HepG2 (cell line): ENCODE measurements around the gene SLC17A9. TPM values are rescaled to one million over a fixed set of nuclear protein-coding genes. Genes with fewer than 3 reads are reported as not detected.
A peak's percentile ranks its signal among the peaks of the same experiment; 100 is the strongest.

ENCODE experiments used
- ARNT ChIP-seq: fragments of 450-650 bp; IDR thresholded peaks from 2 replicates; pipeline ENCODE4 v1.6.1; 2017
- CEBPG ChIP-seq: IDR thresholded peaks from 2 replicates; pipeline ENCODE4 v1.6.1; 2016
- CREB1 ChIP-seq, 2 experiments: fragments of 450-650 bp in 1 of 2; IDR thresholded peaks; 2 replicates each; pipeline ENCODE4 v1.6.1; 2016 to 2017; ENCODE audit warnings: control low read depth in 1 of 2, mild to moderate bottlenecking in 1 of 2, missing compliant biosample characterization in 1 of 2, missing genetic modification characterization in 1 of 2
- ERF ChIP-seq: IDR thresholded peaks from 2 replicates; pipeline ENCODE4 v1.6.1; 2018; ENCODE audit warnings: missing biosample characterization, missing genetic modification reagents
- FOSL1 ChIP-seq: sonication (generic); formaldehyde crosslinking; IDR thresholded peaks from 2 replicates; pipeline ENCODE4 v1.9.0; 2021; ENCODE audit warnings: missing genetic modification reagents, borderline replicate concordance
- FOXO4 ChIP-seq: sonication (generic); formaldehyde crosslinking; conservative IDR thresholded peaks from 2 replicates; pipeline ENCODE4 v1.8.1; 2023; ENCODE audit warnings: missing genetic modification reagents
- HNF4A ChIP-seq: sonication (generic); formaldehyde crosslinking; IDR thresholded peaks from 2 replicates; pipeline ENCODE4 v1.4.0; 2020; ENCODE audit warnings: missing genetic modification reagents
- KDM2A ChIP-seq: sonication (generic); formaldehyde crosslinking; IDR thresholded peaks from 2 replicates; pipeline ENCODE4 v1.4.0; 2020; ENCODE audit warnings: low read depth, missing genetic modification reagents, borderline replicate concordance
- MXD4 ChIP-seq: IDR thresholded peaks from 2 replicates; pipeline ENCODE4 v1.6.1; 2016; ENCODE audit warnings: mild to moderate bottlenecking, missing biosample characterization, missing genetic modification reagents
- MYPOP ChIP-seq: sonication (generic); formaldehyde crosslinking; IDR thresholded peaks from 2 replicates; pipeline ENCODE4 v1.8.1; 2023; ENCODE audit warnings: mild to moderate bottlenecking, moderate library complexity, missing genetic modification reagents
- PAXIP1 ChIP-seq: sonication (generic); formaldehyde crosslinking; conservative IDR thresholded peaks from 2 replicates; pipeline ENCODE4 v1.4.0; 2020; ENCODE audit warnings: mild to moderate bottlenecking, missing genetic modification reagents, moderate library complexity
- POLR2A ChIP-seq, 2 experiments: IDR thresholded peaks; 2 replicates each; pipeline ENCODE4 v1.6.1; 2011; ENCODE audit warnings: low read depth in 2 of 2, low read length in 2 of 2, mild to moderate bottlenecking in 1 of 2, moderate library complexity in 1 of 2; ENCODE audit not compliant: insufficient read depth in 1 of 2
- POLR2AphosphoS5 ChIP-seq: IDR thresholded peaks from 2 replicates; pipeline ENCODE4 v1.6.1; 2012; ENCODE audit warnings: low read depth, low read length
- SOX6 ChIP-seq, 2 experiments: fragments of 450-650 bp in 1 of 2; sonication (generic) in 1 of 2; formaldehyde crosslinking in 1 of 2; IDR thresholded peaks; 2 replicates each; pipeline versions ENCODE4 v1.4.0 to v1.6.1; 2017 to 2020; ENCODE audit warnings: antibody characterized with exemption in 1 of 2, mild to moderate bottlenecking in 1 of 2, missing genetic modification reagents in 1 of 2
- STAT6 ChIP-seq: sonication (generic); formaldehyde crosslinking; IDR thresholded peaks from 2 replicates; pipeline ENCODE4 v1.4.0; 2020; ENCODE audit warnings: missing genetic modification reagents, mild to moderate bottlenecking, borderline replicate concordance
- TBP ChIP-seq: sonication (generic); formaldehyde crosslinking; IDR thresholded peaks from 2 replicates; pipeline ENCODE4 v1.5.0; 2020; ENCODE audit warnings: missing genetic modification reagents
- ZFP36 ChIP-seq: fragments of 150-350 bp; IDR thresholded peaks from 2 replicates; pipeline ENCODE4 v1.6.1; 2018; ENCODE audit warnings: borderline replicate concordance, low read length, low read depth; ENCODE audit not compliant: partially characterized antibody
- ZNF121 ChIP-seq: sonication (generic); formaldehyde crosslinking; IDR thresholded peaks from 2 replicates; pipeline ENCODE4 v1.5.0; 2020; ENCODE audit warnings: mild to moderate bottlenecking, missing genetic modification reagents
- ZNF451 ChIP-seq: sonication (generic); formaldehyde crosslinking; IDR thresholded peaks from 2 replicates; pipeline ENCODE4 v1.5.0; 2020; ENCODE audit warnings: mild to moderate bottlenecking, missing genetic modification reagents
- ZNF510 ChIP-seq: sonication (generic); formaldehyde crosslinking; IDR thresholded peaks from 2 replicates; pipeline ENCODE4 v1.4.0; 2020; ENCODE audit warnings: low read depth, mild to moderate bottlenecking, missing genetic modification reagents
- ZNF792 ChIP-seq: IDR thresholded peaks from 2 replicates; pipeline ENCODE4 v1.6.1; 2016
- polyA plus RNA-seq, 8 experiments: library from polyadenylated mRNA; depleted of rRNA in 3 of 8; stranded (reverse) in 7 of 8; unstranded in 1 of 8; fragments of >200 nt; fragmentation: Illumina TruSeq in 4 of 8; extraction: Trizol in 4 of 8; gene quantifications; 2 replicates each; pipeline versions ENCODE4 v1.2.1 to v1.2.3, GENCODE V29; 2011 to 2016; ENCODE audit warnings: low read depth in 4 of 8, missing spikeins in 1 of 8, mixed read lengths in 1 of 8; ENCODE audit not compliant: insufficient read depth in 1 of 8
- total RNA-seq, 5 experiments: library from RNA; depleted of rRNA; stranded (reverse); fragments of >200 nt; fragmentation: Illumina TruSeq; extraction: Trizol; gene quantifications; 2 replicates each; pipeline ENCODE4 v1.2.3, GENCODE V29; 2016; ENCODE audit warnings: low read depth in 1 of 5

SLC17A9 gene
- total and polyA plus RNA-seq, 2 of the 13 experiments (the other 11 are each of a cell fraction or from before 2014, with no cell fraction given) = 110 to 191 TPM

- peak; percentile 35; the same call in 1 of the 2 replicates for TF ChIP-seq CEBPG (CRISPR knock-in tag)
- no peak for TF ChIP-seq ZNF451 (CRISPR knock-in tag)
- peak; percentile 97 for TF ChIP-seq KDM2A
- no peak for TF ChIP-seq FOXO4 (CRISPR knock-in tag)
- TF ChIP-seq HNF4A (CRISPR knock-in tag) = peak; percentile 34; the same call in 1 of the 2 replicates
- peak; percentile 59 for TF ChIP-seq PAXIP1 (CRISPR knock-in tag)
- no peak for TF ChIP-seq FOSL1 (CRISPR knock-in tag)
- peak; percentile 91 for TF ChIP-seq MYPOP (CRISPR knock-in tag)
- peak; percentile 97 for TF ChIP-seq ERF (CRISPR knock-in tag)
- TF ChIP-seq MXD4 = peak; percentile 90
- TF ChIP-seq ZNF121 (CRISPR knock-in tag) = no peak
- TF ChIP-seq POLR2AphosphoS5 = peak; percentile 75
- TF ChIP-seq SOX6 (IDR thresholded peaks at IDR 0.05) = no peak
- peak; percentile 57 for TF ChIP-seq SOX6 (CRISPR knock-in tag; IDR thresholded peaks at IDR 0.05)
- no peak for TF ChIP-seq STAT6 (CRISPR knock-in tag)
- TF ChIP-seq TBP (CRISPR knock-in tag) = peak; percentile 93; the same call in 1 of the 2 replicates
- TF ChIP-seq POLR2A (IDR thresholded peaks at IDR 0.05; ENCODE audit: insufficient read depth in 1 of 2, low read depth in 2 of 2, low read length in 2 of 2) = peak; percentile 60 to 77; a peak in 3 of 4 replicates
- peak; percentile 82; the same call in 1 of the 2 replicates for TF ChIP-seq ZNF792 (CRISPR knock-in tag)
- TF ChIP-seq ARNT = no peak
- no peak for TF ChIP-seq ZFP36
- no peak; the same call in 1 of the 2 replicates for TF ChIP-seq ZNF510 (CRISPR knock-in tag)
- TF ChIP-seq CREB1 (IDR thresholded peaks at IDR 0.05) = no peak; the same call in 1 of the 2 replicates
- TF ChIP-seq CREB1 (CRISPR knock-in tag; IDR thresholded peaks at IDR 0.05) = no peak
Measured at GRCh38 chr20:62926229-62927127, 26.0 kb upstream of the SLC17A9 start, which contains the start of gene DIDO1 (continued).
